HepG2 (cell line): Measurements from ENCODE around the gene TRPC1. TPM values are rescaled to one million over a fixed set of nuclear protein-coding genes. Genes with fewer than 3 reads are reported as not detected.
A peak's percentile ranks its signal among the peaks of the same experiment; 100 is the strongest.

ENCODE experiments used
- ATAD3A ChIP-seq: sonication (generic); formaldehyde crosslinking; IDR thresholded peaks from 2 replicates; pipeline ENCODE4 v1.4.0; 2020; ENCODE audit warnings: missing genetic modification reagents
- BRD4 ChIP-seq: sonication (generic); formaldehyde crosslinking; IDR thresholded peaks from 2 replicates; pipeline ENCODE4 v1.4.0; 2020; ENCODE audit warnings: missing genetic modification reagents
- CBFB ChIP-seq: sonication (generic); formaldehyde crosslinking; IDR thresholded peaks from 2 replicates; pipeline ENCODE4 v1.4.0; 2020; ENCODE audit warnings: missing genetic modification reagents
- CC2D1A ChIP-seq: sonication (generic); formaldehyde crosslinking; IDR thresholded peaks from 2 replicates; pipeline ENCODE4 v1.8.1; 2023; ENCODE audit warnings: mild to moderate bottlenecking, missing genetic modification reagents
- HOXA5 ChIP-seq: sonication (generic); formaldehyde crosslinking; IDR thresholded peaks from 2 replicates; pipeline ENCODE4 v1.4.0; 2020; ENCODE audit warnings: missing genetic modification reagents
- MATR3 ChIP-seq: sonication (generic); formaldehyde crosslinking; IDR thresholded peaks from 2 replicates; pipeline ENCODE4 v1.4.0; 2020; ENCODE audit warnings: missing genetic modification reagents
- NFKB2 ChIP-seq: sonication (generic); formaldehyde crosslinking; IDR thresholded peaks from 2 replicates; pipeline ENCODE4 v1.4.0; 2020; ENCODE audit warnings: missing genetic modification reagents, borderline replicate concordance
- PAXIP1 ChIP-seq: sonication (generic); formaldehyde crosslinking; conservative IDR thresholded peaks from 2 replicates; pipeline ENCODE4 v1.4.0; 2020; ENCODE audit warnings: mild to moderate bottlenecking, missing genetic modification reagents, moderate library complexity
- PPARG ChIP-seq: conservative IDR thresholded peaks from 2 replicates; pipeline ENCODE4 v1.6.1; 2016; ENCODE audit warnings: missing biosample characterization, missing genetic modification reagents
- SCMH1 ChIP-seq: sonication (generic); formaldehyde crosslinking; IDR thresholded peaks from 2 replicates; pipeline ENCODE4 v1.9.0; 2021; ENCODE audit warnings: missing genetic modification reagents, mild to moderate bottlenecking, borderline replicate concordance
- TEAD3 ChIP-seq: optimal IDR thresholded peaks from 2 replicates; pipeline ENCODE3; 2016; ENCODE audit warnings: borderline replicate concordance
- TIGD3 ChIP-seq: sonication (generic); formaldehyde crosslinking; IDR thresholded peaks from 2 replicates; pipeline ENCODE4 v1.5.1; 2020; ENCODE audit warnings: mild to moderate bottlenecking, missing genetic modification reagents, borderline replicate concordance
- ZKSCAN1 ChIP-seq: fragments of 150-350 bp; IDR thresholded peaks from 2 replicates; pipeline ENCODE4 v1.6.1; 2014; ENCODE audit warnings: low read length
- ZNF124 ChIP-seq: sonication (generic); formaldehyde crosslinking; IDR thresholded peaks from 2 replicates; pipeline ENCODE4 v1.4.0; 2020; ENCODE audit warnings: missing genetic modification reagents
- ZNF343 ChIP-seq: sonication (generic); formaldehyde crosslinking; IDR thresholded peaks from 2 replicates; pipeline ENCODE4 v1.4.0; 2020; ENCODE audit warnings: mild to moderate bottlenecking, missing genetic modification reagents
- ZNF460 ChIP-seq: sonication (generic); formaldehyde crosslinking; IDR thresholded peaks from 2 replicates; pipeline ENCODE4 v1.5.1; 2020; ENCODE audit warnings: missing genetic modification reagents, mild to moderate bottlenecking, borderline replicate concordance
- ZNF7 ChIP-seq: IDR thresholded peaks from 2 replicates; pipeline ENCODE4 v1.6.1; 2016; ENCODE audit warnings: missing biosample characterization, missing genetic modification reagents
- ZNF766 ChIP-seq: sonication (generic); formaldehyde crosslinking; IDR thresholded peaks from 2 replicates; pipeline ENCODE4 v1.5.0; 2020; ENCODE audit warnings: missing genetic modification reagents, borderline replicate concordance
- ZSCAN25 ChIP-seq: sonication (generic); formaldehyde crosslinking; IDR thresholded peaks from 2 replicates; pipeline ENCODE4 v1.8.0; 2022; ENCODE audit warnings: mild to moderate bottlenecking, missing genetic modification reagents
- polyA plus RNA-seq, 8 experiments: library from polyadenylated mRNA; depleted of rRNA in 3 of 8; stranded (reverse) in 7 of 8; unstranded in 1 of 8; fragments of >200 nt; fragmentation: Illumina TruSeq in 4 of 8; extraction: Trizol in 4 of 8; gene quantifications; 2 replicates each; pipeline versions ENCODE4 v1.2.1 to v1.2.3, GENCODE V29; 2011 to 2016; ENCODE audit warnings: low read depth in 4 of 8, missing spikeins in 1 of 8, mixed read lengths in 1 of 8; ENCODE audit not compliant: insufficient read depth in 1 of 8
- total RNA-seq, 5 experiments: library from RNA; depleted of rRNA; stranded (reverse); fragments of >200 nt; fragmentation: Illumina TruSeq; extraction: Trizol; gene quantifications; 2 replicates each; pipeline ENCODE4 v1.2.3, GENCODE V29; 2016; ENCODE audit warnings: low read depth in 1 of 5
- TF ChIP-seq, protein P1 (sequence below): sonication (generic); formaldehyde crosslinking; IDR thresholded peaks from 2 replicates; pipeline ENCODE4 v1.4.0; 2020; ENCODE audit warnings: mild to moderate bottlenecking, missing genetic modification reagents
- TF ChIP-seq, protein P2 (sequence below): sonication (generic); formaldehyde crosslinking; IDR thresholded peaks from 2 replicates; pipeline ENCODE4 v1.9.0; 2021; ENCODE audit warnings: missing genetic modification reagents, borderline replicate concordance

The TRPC1 gene
- total and polyA plus RNA-seq, 2 of the 13 experiments (the other 11 are each of a cell fraction or from before 2014, with no cell fraction given), result 10.8 to 13.1 TPM

DNA sequence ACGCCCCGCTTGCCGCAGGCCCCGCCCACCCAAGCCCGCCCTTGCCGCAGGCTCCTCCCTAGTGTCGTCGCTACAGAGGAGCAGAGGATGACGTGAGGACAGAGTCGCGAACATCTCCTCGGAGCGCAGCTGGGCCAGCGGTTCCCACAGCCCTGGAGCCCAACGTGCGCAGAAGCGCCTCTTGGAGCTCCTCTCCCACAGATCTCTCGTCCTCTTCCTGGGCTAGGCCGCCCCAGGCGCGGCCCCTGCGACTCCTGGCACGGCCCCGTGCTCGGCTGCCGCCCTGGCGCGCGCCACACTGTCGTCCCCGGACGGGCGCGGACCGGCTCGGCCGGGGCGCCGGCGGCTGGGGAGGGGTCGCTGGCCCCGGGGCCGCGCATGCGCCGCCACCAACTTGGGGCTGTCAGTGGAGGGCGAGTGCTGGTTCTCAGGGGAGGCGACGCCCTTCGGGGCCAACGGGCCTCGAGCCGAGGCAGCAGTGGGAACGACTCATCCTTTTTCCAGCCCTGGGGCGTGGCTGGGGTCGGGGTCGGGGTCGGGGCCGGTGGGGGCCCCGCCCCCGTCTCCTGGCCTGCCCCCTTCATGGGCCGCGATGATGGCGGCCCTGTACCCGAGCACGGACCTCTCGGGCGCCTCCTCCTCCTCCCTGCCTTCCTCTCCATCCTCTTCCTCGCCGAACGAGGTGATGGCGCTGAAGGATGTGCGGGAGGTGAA lies at the start of gene TRPC1 (continued):
- TF ChIP-seq, protein P1, sequence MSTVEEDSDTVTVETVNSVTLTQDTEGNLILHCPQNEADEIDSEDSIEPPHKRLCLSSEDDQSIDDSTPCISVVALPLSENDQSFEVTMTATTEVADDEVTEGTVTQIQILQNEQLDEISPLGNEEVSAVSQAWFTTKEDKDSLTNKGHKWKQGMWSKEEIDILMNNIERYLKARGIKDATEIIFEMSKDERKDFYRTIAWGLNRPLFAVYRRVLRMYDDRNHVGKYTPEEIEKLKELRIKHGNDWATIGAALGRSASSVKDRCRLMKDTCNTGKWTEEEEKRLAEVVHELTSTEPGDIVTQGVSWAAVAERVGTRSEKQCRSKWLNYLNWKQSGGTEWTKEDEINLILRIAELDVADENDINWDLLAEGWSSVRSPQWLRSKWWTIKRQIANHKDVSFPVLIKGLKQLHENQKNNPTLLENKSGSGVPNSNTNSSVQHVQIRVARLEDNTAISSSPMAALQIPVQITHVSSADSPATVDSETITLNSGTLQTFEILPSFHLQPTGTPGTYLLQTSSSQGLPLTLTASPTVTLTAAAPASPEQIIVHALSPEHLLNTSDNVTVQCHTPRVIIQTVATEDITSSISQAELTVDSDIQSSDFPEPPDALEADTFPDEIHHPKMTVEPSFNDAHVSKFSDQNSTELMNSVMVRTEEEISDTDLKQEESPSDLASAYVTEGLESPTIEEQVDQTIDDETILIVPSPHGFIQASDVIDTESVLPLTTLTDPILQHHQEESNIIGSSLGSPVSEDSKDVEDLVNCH (CRISPR knock-in tag), result no peak
- no peak for TF ChIP-seq ZNF343 (CRISPR knock-in tag)
- TF ChIP-seq TEAD3, result no peak
- peak; percentile 26; the same call in 1 of the 2 replicates for TF ChIP-seq ZNF124
- 0 out of 2 replicates have a peak, but pooled peaks have one; percentile 7 for TF ChIP-seq PPARG (CRISPR knock-in tag)
- peak; percentile 59; the same call in 1 of the 2 replicates for TF ChIP-seq ZNF766 (CRISPR knock-in tag)
- no peak for TF ChIP-seq MATR3 (CRISPR knock-in tag)
- peak; percentile 75; the same call in 1 of the 2 replicates for TF ChIP-seq HOXA5 (CRISPR knock-in tag)
- no peak for TF ChIP-seq ATAD3A (CRISPR knock-in tag)
- TF ChIP-seq, protein P2, sequence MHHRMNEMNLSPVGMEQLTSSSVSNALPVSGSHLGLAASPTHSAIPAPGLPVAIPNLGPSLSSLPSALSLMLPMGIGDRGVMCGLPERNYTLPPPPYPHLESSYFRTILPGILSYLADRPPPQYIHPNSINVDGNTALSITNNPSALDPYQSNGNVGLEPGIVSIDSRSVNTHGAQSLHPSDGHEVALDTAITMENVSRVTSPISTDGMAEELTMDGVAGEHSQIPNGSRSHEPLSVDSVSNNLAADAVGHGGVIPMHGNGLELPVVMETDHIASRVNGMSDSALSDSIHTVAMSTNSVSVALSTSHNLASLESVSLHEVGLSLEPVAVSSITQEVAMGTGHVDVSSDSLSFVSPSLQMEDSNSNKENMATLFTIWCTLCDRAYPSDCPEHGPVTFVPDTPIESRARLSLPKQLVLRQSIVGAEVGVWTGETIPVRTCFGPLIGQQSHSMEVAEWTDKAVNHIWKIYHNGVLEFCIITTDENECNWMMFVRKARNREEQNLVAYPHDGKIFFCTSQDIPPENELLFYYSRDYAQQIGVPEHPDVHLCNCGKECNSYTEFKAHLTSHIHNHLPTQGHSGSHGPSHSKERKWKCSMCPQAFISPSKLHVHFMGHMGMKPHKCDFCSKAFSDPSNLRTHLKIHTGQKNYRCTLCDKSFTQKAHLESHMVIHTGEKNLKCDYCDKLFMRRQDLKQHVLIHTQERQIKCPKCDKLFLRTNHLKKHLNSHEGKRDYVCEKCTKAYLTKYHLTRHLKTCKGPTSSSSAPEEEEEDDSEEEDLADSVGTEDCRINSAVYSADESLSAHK (CRISPR knock-in tag), result no peak
- TF ChIP-seq ZKSCAN1, result no peak
- TF ChIP-seq ZSCAN25 (CRISPR knock-in tag), result peak; percentile 58; the same call in 1 of the 2 replicates
- no peak for TF ChIP-seq BRD4 (CRISPR knock-in tag)
- TF ChIP-seq ZNF7 (CRISPR knock-in tag), result no peak
- 0 out of 2 replicates have a peak, but pooled peaks have one; percentile 55 for TF ChIP-seq TIGD3
- TF ChIP-seq NFKB2 (CRISPR knock-in tag), result 0 out of 2 replicates have a peak, but pooled peaks have one; percentile 22
- TF ChIP-seq CC2D1A (CRISPR knock-in tag), result no peak
- no peak for TF ChIP-seq CBFB
- TF ChIP-seq PAXIP1 (CRISPR knock-in tag), result no peak
- no peak for TF ChIP-seq ZNF460 (CRISPR knock-in tag)
- TF ChIP-seq SCMH1 (CRISPR knock-in tag), result no peak
